ENCODE results near the gene ZBTB20. TPM values are rescaled to one million over a fixed set of nuclear protein-coding genes. Genes with fewer than 3 reads are reported as not detected.

The ZBTB20 gene
- total and polyA plus RNA-seq, 4 donors, result 0.69 to 128 (median 51.7) TPM

GRCh38 chr3:114712728-114713492 lies 434.2 kb downstream of the ZBTB20 start:
- DNase-seq, result no peak
- H3K4me1 ChIP-seq (ENCODE audit: control insufficient read depth in 1 of 2, insufficient read depth in 2 of 2, low read length in 2 of 2), result peaks cover 2 to 3% of the 10 kb centered on the region in 2 donors
- intact Hi-C loops (cut with DNase I), result no loop called here
- no peak for ATAC-seq (ENCODE audit: low FRiP score)
- H3K27me3 ChIP-seq (ENCODE audit: control insufficient read depth in 1 of 2, insufficient read depth in 2 of 2, low read length in 1 of 2), result no peaks in the 10 kb centered on the region
- H3K36me3 ChIP-seq (ENCODE audit: control insufficient read depth in 1 of 2, insufficient read depth in 2 of 2, low read length in 1 of 2), result no peaks in the 10 kb centered on the region
- no peak overlapping the region for H3K4me3 ChIP-seq (ENCODE audit: low read length in 2 of 2)
- 97 to 98% methylated on average over 9 of the region's 9 CpGs for WGBS, 2 donors
- no peaks in the 10 kb centered on the region for H3K9me3 ChIP-seq (ENCODE audit: control insufficient read depth, low read length)
- no peak overlapping the region for H3K27ac ChIP-seq (ENCODE audit: low read depth in 1 of 2, low read length in 2 of 2)

GRCh38 chr3:114711321-114711886 lies 435.7 kb downstream of the ZBTB20 start:
- Histone ChIP-seq H3K4me3 (ENCODE audit: low read length in 2 of 2) (no peak overlapping the region), H3K9me3 (ENCODE audit: control insufficient read depth, low read length) (no peaks in the 10 kb centered on the region), H3K27me3 (ENCODE audit: control insufficient read depth in 1 of 2, insufficient read depth in 2 of 2, low read length in 1 of 2) (no peaks in the 10 kb centered on the region), H3K36me3 (ENCODE audit: control insufficient read depth in 1 of 2, insufficient read depth in 2 of 2, low read length in 1 of 2) (no peaks in the 10 kb centered on the region), H3K4me1 (ENCODE audit: control insufficient read depth in 1 of 2, insufficient read depth in 2 of 2, low read length in 2 of 2) (peaks cover 3 to 4% of the 10 kb centered on the region in 2 donors), H3K27ac (ENCODE audit: low read depth in 1 of 2, low read length in 2 of 2) (no peak overlapping the region)
- intact Hi-C loops (cut with DNase I), result no loop called here
- WGBS, 2 donors, result 47 to 51% methylated on average over 2 of the region's 2 CpGs
- ATAC-seq (ENCODE audit: low FRiP score) (no peak), DNase-seq (no peak)

- DNase-seq (no peak), ATAC-seq (ENCODE audit: low FRiP score) (no peak)
- WGBS, 2 donors, result 96 to 97% methylated on average over 1 of the region's 1 CpG
- peaks cover 2 to 5% of the 10 kb centered on the region in 2 donors for H3K4me1 ChIP-seq (ENCODE audit: control insufficient read depth in 1 of 2, insufficient read depth in 2 of 2, low read length in 2 of 2)
- H3K27me3 ChIP-seq (ENCODE audit: control insufficient read depth in 1 of 2, insufficient read depth in 2 of 2, low read length in 1 of 2), result no peaks in the 10 kb centered on the region
- no peaks in the 10 kb centered on the region for H3K9me3 ChIP-seq (ENCODE audit: control insufficient read depth, low read length)
- intact Hi-C loops (cut with DNase I), result no loop called here
- H3K36me3 ChIP-seq (ENCODE audit: control insufficient read depth in 1 of 2, insufficient read depth in 2 of 2, low read length in 1 of 2), result no peaks in the 10 kb centered on the region
- no peak overlapping the region for H3K4me3 ChIP-seq (ENCODE audit: low read length in 2 of 2)
- no peak overlapping the region for H3K27ac ChIP-seq (ENCODE audit: low read depth in 1 of 2, low read length in 2 of 2)
Measured at GRCh38 chr3:114709102-114709501, 438.0 kb downstream of the ZBTB20 start.

- ATAC-seq (ENCODE audit: low FRiP score) (no peak), DNase-seq (no peak)
- Histone ChIP-seq H3K4me3 (ENCODE audit: low read length in 2 of 2) (no peak overlapping the region), H3K36me3 (ENCODE audit: control insufficient read depth in 1 of 2, insufficient read depth in 2 of 2, low read length in 1 of 2) (no peaks in the 10 kb centered on the region), H3K27me3 (ENCODE audit: control insufficient read depth in 1 of 2, insufficient read depth in 2 of 2, low read length in 1 of 2) (no peaks in the 10 kb centered on the region), H3K27ac (ENCODE audit: low read depth in 1 of 2, low read length in 2 of 2) (no peak overlapping the region), H3K4me1 (ENCODE audit: control insufficient read depth in 1 of 2, insufficient read depth in 2 of 2, low read length in 2 of 2) (peaks cover 2 to 5% of the 10 kb centered on the region in 2 donors), H3K9me3 (ENCODE audit: control insufficient read depth, low read length) (no peaks in the 10 kb centered on the region)
- intact Hi-C loops (cut with DNase I), result no loop called here
- 95 to 98% methylated on average over 4 of the region's 4 CpGs for WGBS, 2 donors
Measured at GRCh38 chr3:114707252-114707860, 439.7 kb downstream of the ZBTB20 start.

- ATAC-seq (ENCODE audit: low FRiP score), result no peak
- no peaks in the 10 kb centered on the region for H3K27me3 ChIP-seq (ENCODE audit: control insufficient read depth in 1 of 2, insufficient read depth in 2 of 2, low read length in 1 of 2)
- no peak overlapping the region for H3K27ac ChIP-seq (ENCODE audit: low read depth in 1 of 2, low read length in 2 of 2)
- H3K4me1 ChIP-seq (ENCODE audit: control insufficient read depth in 1 of 2, insufficient read depth in 2 of 2, low read length in 2 of 2), result peaks cover 2 to 5% of the 10 kb centered on the region in 2 donors
- H3K4me3 ChIP-seq (ENCODE audit: low read length in 2 of 2), result no peak overlapping the region
- WGBS, 2 donors, result 86 to 87% methylated on average over 3 of the region's 3 CpGs
- H3K36me3 ChIP-seq (ENCODE audit: control insufficient read depth in 1 of 2, insufficient read depth in 2 of 2, low read length in 1 of 2), result no peaks in the 10 kb centered on the region
- intact Hi-C loops (cut with DNase I), result no loop called here
- no peaks in the 10 kb centered on the region for H3K9me3 ChIP-seq (ENCODE audit: control insufficient read depth, low read length)
- no peak for DNase-seq
Measured at GRCh38 chr3:114706591-114707232, 440.4 kb downstream of the ZBTB20 start.

GRCh38 chr3:114700637-114701234 lies 446.4 kb downstream of the ZBTB20 start:
- H3K4me1 ChIP-seq (ENCODE audit: control insufficient read depth in 1 of 2, insufficient read depth in 2 of 2, low read length in 2 of 2), result no peaks in the 10 kb centered on the region
- no peaks in the 10 kb centered on the region for H3K36me3 ChIP-seq (ENCODE audit: control insufficient read depth in 1 of 2, insufficient read depth in 2 of 2, low read length in 1 of 2)
- intact Hi-C loops (cut with DNase I), result no loop called here
- DNase-seq (no peak), ATAC-seq (ENCODE audit: low FRiP score) (no peak)
- 87 to 90% methylated on average over 1 of the region's 1 CpG for WGBS, 2 donors
- no peaks in the 10 kb centered on the region for H3K27me3 ChIP-seq (ENCODE audit: control insufficient read depth in 1 of 2, insufficient read depth in 2 of 2, low read length in 1 of 2)
- no peak overlapping the region for H3K4me3 ChIP-seq (ENCODE audit: low read length in 2 of 2)
- no peak overlapping the region for H3K27ac ChIP-seq (ENCODE audit: low read depth in 1 of 2, low read length in 2 of 2)
- no peaks in the 10 kb centered on the region for H3K9me3 ChIP-seq (ENCODE audit: control insufficient read depth, low read length)

- DNase-seq (no peak), ATAC-seq (ENCODE audit: low FRiP score) (no peak)
- WGBS, 2 donors, result 85 to 88% methylated on average over 5 of the region's 5 CpGs
- intact Hi-C loops (cut with DNase I), result no loop called here
- Histone ChIP-seq H3K27ac (ENCODE audit: low read depth in 1 of 2, low read length in 2 of 2) (no peak overlapping the region), H3K4me3 (ENCODE audit: low read length in 2 of 2) (no peak overlapping the region), H3K27me3 (ENCODE audit: control insufficient read depth in 1 of 2, insufficient read depth in 2 of 2, low read length in 1 of 2) (no peaks in the 10 kb centered on the region), H3K36me3 (ENCODE audit: control insufficient read depth in 1 of 2, insufficient read depth in 2 of 2, low read length in 1 of 2) (no peaks in the 10 kb centered on the region), H3K4me1 (ENCODE audit: control insufficient read depth in 1 of 2, insufficient read depth in 2 of 2, low read length in 2 of 2) (no peaks in the 10 kb centered on the region), H3K9me3 (ENCODE audit: control insufficient read depth, low read length) (no peaks in the 10 kb centered on the region)
Measured at GRCh38 chr3:114698146-114699105, 448.7 kb downstream of the ZBTB20 start.

GRCh38 chr3:114697401-114697800 lies 449.7 kb downstream of the ZBTB20 start:
- intact Hi-C loops (cut with DNase I), result no loop called here
- H3K27me3 ChIP-seq (ENCODE audit: control insufficient read depth in 1 of 2, insufficient read depth in 2 of 2, low read length in 1 of 2), result no peaks in the 10 kb centered on the region
- ATAC-seq (ENCODE audit: low FRiP score) (no peak), DNase-seq (no peak)
- H3K27ac ChIP-seq (ENCODE audit: low read depth in 1 of 2, low read length in 2 of 2), result no peak overlapping the region
- no peaks in the 10 kb centered on the region for H3K36me3 ChIP-seq (ENCODE audit: control insufficient read depth in 1 of 2, insufficient read depth in 2 of 2, low read length in 1 of 2)
- 96 to 99% methylated on average over 4 of the region's 4 CpGs for WGBS, 2 donors
- no peak overlapping the region for H3K4me3 ChIP-seq (ENCODE audit: low read length in 2 of 2)
- H3K4me1 ChIP-seq (ENCODE audit: control insufficient read depth in 1 of 2, insufficient read depth in 2 of 2, low read length in 2 of 2), result no peaks in the 10 kb centered on the region
- no peaks in the 10 kb centered on the region for H3K9me3 ChIP-seq (ENCODE audit: control insufficient read depth, low read length)

All from aorta (tissue), 5 donors.